Measurements from ENCODE around the gene FAM174B.

DNA sequence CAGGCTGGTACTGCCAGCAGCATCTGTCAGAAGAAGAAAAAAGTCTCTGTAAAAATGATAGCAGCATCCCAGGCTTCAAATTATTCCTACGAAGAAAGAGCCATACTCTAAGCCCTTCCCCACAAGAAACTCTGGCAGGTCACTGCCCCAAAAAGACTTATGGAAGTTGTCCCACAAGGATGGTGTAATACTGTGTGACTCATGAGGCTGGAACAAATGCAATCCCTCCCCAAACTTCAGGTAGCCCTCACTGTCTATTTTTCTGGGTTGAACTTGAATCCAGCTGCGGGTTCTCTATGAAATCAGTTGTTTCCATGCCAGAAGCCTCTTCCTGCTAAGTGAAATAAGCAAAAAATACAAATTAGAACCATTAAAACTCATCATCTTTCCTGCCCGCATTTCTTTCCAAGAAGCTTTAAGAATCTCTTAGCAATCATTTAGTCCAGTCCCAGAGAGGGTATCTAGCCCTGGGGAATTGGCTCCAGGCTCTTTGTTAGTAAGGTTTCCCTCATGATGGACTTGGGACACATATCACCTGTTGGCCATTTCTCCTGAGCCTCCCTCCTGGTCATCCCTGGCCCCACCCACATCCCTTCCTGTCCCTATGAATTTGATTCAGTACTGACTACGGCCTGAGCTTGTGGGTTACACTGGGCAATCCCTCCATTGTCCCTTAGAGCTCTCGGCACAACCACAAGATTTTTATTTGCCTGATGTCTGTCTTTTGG lies 51.7 kb downstream of the FAM174B start:
- TF ChIP-seq TAF1 (IDR thresholded peaks at IDR 0.05; ENCODE audit: borderline replicate concordance, low read depth, low read length) (no peak), POLR2A (IDR thresholded peaks at IDR 0.05; ENCODE audit: low read depth, low read length) (no peak), POLR2AphosphoS5 (IDR thresholded peaks at IDR 0.05; ENCODE audit: low read depth, low read length) (no peak)

All from GM12892 (cell line).